ENCODE results near the gene OR4Q2. TPM values are rescaled to one million over a fixed set of nuclear protein-coding genes. Genes with fewer than 3 reads are reported as not detected.
"Not testable (repeated sequence)": the region's sequence is repeated elsewhere in the genome, so short reads cannot be mapped to it uniquely, and the experiment has no call there.

The OR4Q2 gene
- total RNA-seq (not detected), polyA plus RNA-seq (not detected)

GRCh38 chr14:20001863-20002262 lies at the start of gene OR4Q2:
OR4Q2 (plus strand) TSS chr14:20002163.
- Histone ChIP-seq H3K27me3 (no peaks in the 10 kb centered on the region), H3K4me3 (no peak within 1 kb of the TSS), H3K27ac (no peak within 1 kb of the TSS), H3K4me1 (no peaks in the 10 kb centered on the region), H3K36me3 (no peaks in the 10 kb centered on the region), H3K9me3 (no peaks in the 10 kb centered on the region)
- no peak for ATAC-seq
- no peak for TF ChIP-seq CTCF (IDR thresholded peaks at IDR 0.05)
- intact Hi-C loops (cut with DNase I): no loop called here
- FAIRE-seq: no peak
- no peak for DNase-seq

- H3K27ac ChIP-seq; H3K27me3 ChIP-seq; H3K36me3 ChIP-seq; intact Hi-C loops (cut with DNase I); H3K4me1 ChIP-seq; H3K4me3 ChIP-seq; DNase-seq; ATAC-seq; H3K9me3 ChIP-seq; FAIRE-seq: not testable (repeated sequence)
- WGBS, 2 donors: 66 to 68% methylated on average over 2 of the region's 2 CpGs
Observed at GRCh38 chr14:19969735-19970134, 32.2 kb upstream of the OR4Q2 start.

GRCh38 chr14:19974844-19975243 lies 27.1 kb upstream of the OR4Q2 start:
- ATAC-seq (no peak), FAIRE-seq (no peak)
- intact Hi-C loops (cut with DNase I): no loop called here

GRCh38 chr14:19975291-19975690 lies 26.7 kb upstream of the OR4Q2 start, which contains the start of gene OR4K15:
OR4K15 (plus strand) TSS chr14:19975591; CDS start chr14:19975591, 0 bp downstream.
- no peak within 1 kb of the TSS for H3K4me3 ChIP-seq
- no peak for FAIRE-seq
- no peaks in the 10 kb centered on the region for H3K27me3 ChIP-seq

More at GRCh38 chr14:19974844-19975243, 27.1 kb upstream of the OR4Q2 start:
- Histone ChIP-seq H3K27ac (no peak overlapping the region), H3K4me3 (no peak overlapping the region), H3K4me1 (no peaks in the 10 kb centered on the region), H3K9me3 (no peaks in the 10 kb centered on the region), H3K27me3 (no peaks in the 10 kb centered on the region), H3K36me3 (no peaks in the 10 kb centered on the region)
- DNase-seq: no peak
- TF ChIP-seq CTCF (IDR thresholded peaks at IDR 0.05): no peak
- WGBS, 2 donors: 43 to 68% methylated on average over 1 of the region's 1 CpG

GRCh38 chr14:19993438-19993837 lies 8.5 kb upstream of the OR4Q2 start:
- TF ChIP-seq CTCF (IDR thresholded peaks at IDR 0.05): no peak
- H3K27me3 ChIP-seq: no peaks in the 10 kb centered on the region
- no peaks in the 10 kb centered on the region for H3K9me3 ChIP-seq
- ATAC-seq (no peak), DNase-seq (no peak), FAIRE-seq (no peak)
- intact Hi-C loops (cut with DNase I): no loop called here
- no peak overlapping the region for H3K27ac ChIP-seq
- H3K4me1 ChIP-seq: no peaks in the 10 kb centered on the region
- no peaks in the 10 kb centered on the region for H3K36me3 ChIP-seq
- H3K4me3 ChIP-seq: no peak overlapping the region
- WGBS, 2 donors: 48 to 62% methylated on average over 2 of the region's 2 CpGs

More at GRCh38 chr14:19975291-19975690, 26.7 kb upstream of the OR4Q2 start, which contains the start of gene OR4K15:
- Histone ChIP-seq H3K27ac (no peak within 1 kb of the TSS), H3K36me3 (no peaks in the 10 kb centered on the region), H3K9me3 (no peaks in the 10 kb centered on the region), H3K4me1 (no peaks in the 10 kb centered on the region)
- ATAC-seq (no peak), DNase-seq (no peak)
- 85 to 94% methylated on average over 3 of the region's 3 CpGs for WGBS, 2 donors
- intact Hi-C loops (cut with DNase I): no loop called here
- TF ChIP-seq CTCF (IDR thresholded peaks at IDR 0.05): no peak
